Esophagus squamous epithelium (tissue), 5 donors: ENCODE measurements around the gene RGS7. TPM values are rescaled to one million over a fixed set of nuclear protein-coding genes. Genes with fewer than 3 reads are reported as not detected.
"Not testable (repeated sequence)": the region's sequence is repeated elsewhere in the genome, so short reads cannot be mapped to it uniquely, and the experiment has no call there.

Experiments used
- DNase-seq: peaks from one replicate; lab custom pipeline; 2025; lab: John Stamatoyannopoulos, UW
- H3K27ac ChIP-seq, 4 donors: fragments of 200-600 bp; sonication (generic); one replicate each; pipeline ENCODE4 v1.5.1; 2016 to 2019; ENCODE audit warnings: mild to moderate bottlenecking in 1 of 4
- H3K27me3 ChIP-seq, 4 donors: fragments of 200-600 bp; sonication (generic); 1 replicate in 3 of 4; 2 replicates in 1 of 4; pipeline versions ENCODE4 v1.5.1 to v1.6.0; 2017 to 2021; ENCODE audit warnings: antibody characterized with exemption in 1 of 4
- H3K36me3 ChIP-seq, 3 donors: fragments of 200-600 bp; sonication (generic); one replicate each; pipeline ENCODE4 v1.5.1; 2016 to 2019
- H3K4me1 ChIP-seq, 3 donors: fragments of 200-600 bp; sonication (generic); one replicate each; pipeline ENCODE4 v1.5.1; 2017 to 2019
- H3K4me3 ChIP-seq, 4 donors: fragments of 200-600 bp; sonication (generic); 1 replicate in 3 of 4; 2 replicates in 1 of 4; pipeline ENCODE4 v1.5.1; 2016 to 2019; ENCODE audit warnings: mild to moderate bottlenecking in 2 of 4, moderate library complexity in 1 of 4
- H3K9me3 ChIP-seq, 3 donors: fragments of 200-600 bp; sonication (generic); one replicate each; pipeline ENCODE4 v1.5.1; 2016 to 2019
- CTCF ChIP-seq, 6 experiments: fragments of 450-650 bp in 4 of 6; fragments of 200-600 bp in 2 of 6; sonication (generic) in 2 of 6; IDR thresholded peaks; one replicate each; pipeline ENCODE4 v1.5.1; 2016 to 2019; ENCODE audit warnings: antibody characterized with exemption in 6 of 6, mild to moderate bottlenecking in 4 of 6, moderate library complexity in 4 of 6
- POLR2A ChIP-seq, 4 donors: fragments of 450-650 bp; IDR thresholded peaks; one replicate each; pipeline ENCODE4 v1.6.1; 2017; ENCODE audit warnings: antibody characterized with exemption in 4 of 4, mild to moderate bottlenecking in 4 of 4, moderate library complexity in 3 of 4
- WGBS, 2 donors: methylation state at CpG; one replicate each; pipeline ENCODE4 v1.1.5; 2018; 5-methylcytosine and 5-hydroxymethylcytosine counted together
- intact Hi-C: fragments of 100-400 bp; cut with DNase I; formaldehyde crosslinking; loops from one replicate; pipeline ENCODE4 v1.15.0; 2022
- total RNA-seq, 4 donors: library from RNA; depleted of rRNA; stranded (reverse); fragments of >200 nt; gene quantifications; one replicate each; pipeline ENCODE4 v1.1.0, GENCODE V29; 2016
- donor health status: DM: yes; HTN: yes; CAD: no.

RGS7 gene
- total RNA-seq, 4 donors from 2014 or later = not detected

GRCh38 chr1:241299347-241299746 is 57.7 kb downstream of the RGS7 start:
- 81 to 85% methylated on average over 2 of the region's 2 CpGs for WGBS, 2 donors
- H3K4me1 ChIP-seq = no peaks in the 10 kb centered on the region
- intact Hi-C loops = no loop called here
- no peaks in the 10 kb centered on the region for H3K27me3 ChIP-seq
- TF ChIP-seq POLR2A (IDR thresholded peaks at IDR 0.05) = no peak
- TF ChIP-seq CTCF (IDR thresholded peaks at IDR 0.05) = no peak
- no peak overlapping the region for H3K27ac ChIP-seq
- no peak for DNase-seq
- no peak overlapping the region for H3K4me3 ChIP-seq
- H3K9me3 ChIP-seq = peaks cover 0 to 9% (median 2%) of the 10 kb centered on the region in 3 donors
- no peaks in the 10 kb centered on the region for H3K36me3 ChIP-seq

GRCh38 chr1:241292973-241293372 is 64.0 kb downstream of the RGS7 start:
- Histone ChIP-seq H3K27ac (no peak overlapping the region), H3K4me3 (no peak overlapping the region), H3K4me1 (no peaks in the 10 kb centered on the region), H3K27me3 (no peaks in the 10 kb centered on the region), H3K36me3 (no peaks in the 10 kb centered on the region), H3K9me3 (peaks cover 0 to 8% (median 0%) of the 10 kb centered on the region in 3 donors)
- 72 to 90% methylated on average over 4 of the region's 4 CpGs for WGBS, 2 donors
- DNase-seq = no peak
- intact Hi-C loops = no loop called here
- TF ChIP-seq POLR2A (IDR thresholded peaks at IDR 0.05) (no peak), CTCF (IDR thresholded peaks at IDR 0.05) (no peak)

- intact Hi-C loops, H3K27me3 ChIP-seq, H3K36me3 ChIP-seq, DNase-seq, H3K4me1 ChIP-seq, H3K27ac ChIP-seq, H3K4me3 ChIP-seq: not testable (repeated sequence)
- WGBS, 2 donors = 63 to 65% methylated on average over 6 of the region's 8 CpGs
- peaks cover 0 to 12% (median 0%) of the 10 kb centered on the region in 3 donors for H3K9me3 ChIP-seq
These were observed 65.5 kb downstream of the RGS7 start for GRCh38 chr1:241291548-241291947.

GRCh38 chr1:241286486-241286885 is 70.5 kb downstream of the RGS7 start:
- no peak for DNase-seq
- WGBS, 2 donors = 58 to 86% methylated on average over 1 of the region's 1 CpG
- Histone ChIP-seq H3K9me3 (peaks cover 0 to 9% (median 0%) of the 10 kb centered on the region in 3 donors), H3K4me3 (no peak overlapping the region), H3K27me3 (no peaks in the 10 kb centered on the region), H3K36me3 (no peaks in the 10 kb centered on the region), H3K27ac (no peak overlapping the region), H3K4me1 (no peaks in the 10 kb centered on the region)
- TF ChIP-seq CTCF (IDR thresholded peaks at IDR 0.05) (no peak), POLR2A (IDR thresholded peaks at IDR 0.05) (no peak)
- intact Hi-C loops = no loop called here

GRCh38 chr1:241276391-241276790 is 80.6 kb downstream of the RGS7 start:
- WGBS, 2 donors = 54 to 59% methylated on average over 3 of the region's 3 CpGs
- no peak overlapping the region for H3K27ac ChIP-seq
- peaks cover 0 to 18% (median 0%) of the 10 kb centered on the region in 3 donors for H3K9me3 ChIP-seq
- DNase-seq = no peak
- intact Hi-C loops = no loop called here
- H3K4me3 ChIP-seq = no peak overlapping the region
- H3K27me3 ChIP-seq = no peaks in the 10 kb centered on the region
- no peaks in the 10 kb centered on the region for H3K4me1 ChIP-seq
- TF ChIP-seq CTCF (IDR thresholded peaks at IDR 0.05) (no peak), POLR2A (IDR thresholded peaks at IDR 0.05) (no peak)
- no peaks in the 10 kb centered on the region for H3K36me3 ChIP-seq

- peaks cover 0 to 18% (median 0%) of the 10 kb centered on the region in 3 donors for H3K9me3 ChIP-seq
- no peak overlapping the region for H3K4me3 ChIP-seq
- DNase-seq = no peak
- no peaks in the 10 kb centered on the region for H3K27me3 ChIP-seq
- intact Hi-C loops = no loop called here
- H3K36me3 ChIP-seq = no peaks in the 10 kb centered on the region
- 72 to 73% methylated on average over 5 of the region's 5 CpGs for WGBS, 2 donors
- H3K27ac ChIP-seq = no peak overlapping the region
- TF ChIP-seq POLR2A (IDR thresholded peaks at IDR 0.05) (no peak), CTCF (IDR thresholded peaks at IDR 0.05) (no peak)
- no peaks in the 10 kb centered on the region for H3K4me1 ChIP-seq
These were observed 81.0 kb downstream of the RGS7 start for GRCh38 chr1:241275981-241276380.
